K562 (cell line): Measurements from ENCODE around the gene IFFO2.

Experiments
- CTCF ChIP-seq, 3 experiments: IDR thresholded peaks in 2 of 3; conservative IDR thresholded peaks in 1 of 3; 2 replicates each; pipeline ENCODE4 v1.5.1; 2011 to 2012; ENCODE audit warnings: low read length in 3 of 3, mild to moderate bottlenecking in 3 of 3, control low read depth in 2 of 3, improper control_type of control experiment in 1 of 3, inconsistent platforms in 1 of 3, low read depth in 1 of 3, mixed read lengths in 1 of 3, moderate library complexity in 1 of 3; ENCODE audit not compliant: insufficient read depth in 2 of 3
- ELF1 ChIP-seq: fragments of 200-800 bp; sonication (Bioruptor generic); IDR thresholded peaks from 2 replicates; pipeline ENCODE4 v1.6.1; 2016; ENCODE audit warnings: missing genetic modification characterization, missing compliant biosample characterization
- EZH2 ChIP-seq: IDR thresholded peaks from 2 replicates; pipeline ENCODE4 v1.6.1; 2012; ENCODE audit warnings: low read depth, mild to moderate bottlenecking, inconsistent platforms, low read length, borderline replicate concordance
- FOXM1 ChIP-seq, 2 experiments: fragments of 450-650 bp in 1 of 2; sonication (generic) in 1 of 2; formaldehyde crosslinking in 1 of 2; IDR thresholded peaks; 2 replicates each; pipeline versions ENCODE4 v1.6.1 to v1.9.0; 2017 to 2022; ENCODE audit warnings: low read depth in 2 of 2, mild to moderate bottlenecking in 2 of 2, missing genetic modification reagents in 1 of 2, moderate library complexity in 1 of 2
- HNRNPLL ChIP-seq: fragments of 200-400 bp; formaldehyde crosslinking; IDR thresholded peaks from 2 replicates; pipeline ENCODE4 v1.6.1; 2017; ENCODE audit warnings: low read length, low read depth, mild to moderate bottlenecking; ENCODE audit not compliant: poor library complexity, severe bottlenecking
- JUND ChIP-seq, 2 experiments: IDR thresholded peaks; 2 replicates in 1 of 2; 3 replicates in 1 of 2; pipeline ENCODE4 v1.6.1; 2011; ENCODE audit warnings: borderline replicate concordance in 2 of 2, low read depth in 2 of 2, low read length in 2 of 2, improper control_type of control experiment in 1 of 2, missing biosample characterization in 1 of 2, missing genetic modification characterization in 1 of 2, missing genetic modification reagents in 1 of 2
- MEF2A ChIP-seq: IDR thresholded peaks from 2 replicates; pipeline ENCODE4 v1.6.1; 2011; ENCODE audit warnings: low read depth, mild to moderate bottlenecking, low read length, moderate library complexity; ENCODE audit not compliant: control insufficient read depth
- POLR2H ChIP-seq: IDR thresholded peaks from 2 replicates; pipeline ENCODE4 v1.6.1; 2016; ENCODE audit warnings: missing genetic modification characterization, low read depth, mild to moderate bottlenecking, control low read depth, missing compliant biosample characterization, moderate library complexity
- TAF1 ChIP-seq: IDR thresholded peaks from 2 replicates; pipeline ENCODE4 v1.6.1; 2011; ENCODE audit warnings: mild to moderate bottlenecking, low read length, moderate library complexity; ENCODE audit not compliant: insufficient read depth, control insufficient read depth, severe bottlenecking; ENCODE audit errors: extremely low read depth
- TEAD4 ChIP-seq, 2 experiments: sonication (generic) in 1 of 2; formaldehyde crosslinking in 1 of 2; IDR thresholded peaks; 2 replicates each; pipeline versions ENCODE4 v1.6.1 to v1.8.0; 2012 to 2022; ENCODE audit warnings: borderline replicate concordance in 1 of 2, inconsistent platforms in 1 of 2, low read length in 1 of 2, mild to moderate bottlenecking in 1 of 2, missing genetic modification reagents in 1 of 2

DNA sequence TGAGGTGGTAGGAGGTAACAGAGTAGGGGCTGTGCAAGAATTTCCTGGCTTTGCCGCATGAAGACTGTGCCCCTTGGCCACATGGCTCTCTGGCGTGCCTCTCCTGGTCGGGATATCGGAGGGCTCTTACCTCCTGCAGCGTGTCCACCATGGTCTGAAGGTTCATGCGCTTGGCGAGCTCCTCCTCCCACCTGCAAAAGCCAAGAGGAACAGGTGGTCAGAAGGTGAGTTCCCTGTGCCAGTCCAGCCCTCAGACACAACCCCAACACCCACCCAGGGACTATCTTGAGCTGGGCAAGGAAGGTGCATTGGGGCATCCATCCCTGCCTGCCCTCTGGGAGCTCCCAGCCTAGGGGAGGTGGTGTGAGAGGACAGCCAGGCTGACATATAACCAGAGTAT is 35.5 kb downstream of the IFFO2 start:
- no peak for TF ChIP-seq CTCF (IDR thresholded peaks at IDR 0.05 in 2 of 3, conservative IDR thresholded peaks at IDR 0.05 in 1 of 3; ENCODE audit: insufficient read depth in 2 of 3, low read depth in 1 of 3, low read length in 3 of 3)
- TF ChIP-seq POLR2H (tag) = no peak
- TF ChIP-seq HNRNPLL = no peak
- TF ChIP-seq FOXM1 (IDR thresholded peaks at IDR 0.05; ENCODE audit: low read depth) = no peak
- no peak for TF ChIP-seq FOXM1 (CRISPR knock-in tag; IDR thresholded peaks at IDR 0.05; ENCODE audit: low read depth)
- no peak for TF ChIP-seq TAF1
- TF ChIP-seq ELF1 (tag) = no peak
- no peak for TF ChIP-seq EZH2
- no peak for TF ChIP-seq JUND (IDR thresholded peaks at IDR 0.05; ENCODE audit: borderline replicate concordance, low read depth, low read length)
- no peak for TF ChIP-seq JUND (tag; IDR thresholded peaks at IDR 0.05; ENCODE audit: borderline replicate concordance, low read depth, low read length)
- no peak for TF ChIP-seq TEAD4 (IDR thresholded peaks at IDR 0.05; ENCODE audit: low read length)
- no peak for TF ChIP-seq TEAD4 (CRISPR knock-in tag; IDR thresholded peaks at IDR 0.05; ENCODE audit: borderline replicate concordance)
- TF ChIP-seq MEF2A = no peak
